Fibroblast of upper back skin (primary cell): Measurements from ENCODE around the gene ELK4.

Experiments
- DNase-seq: peaks from one replicate; pipeline ENCODE4 v3.0.0-alpha.2; 2013

Gene ELK4

GRCh38 chr1:205593967-205594366, 37.8 kb downstream of the ELK4 start:
- DNase-seq: no peak

- no peak for DNase-seq
These were observed 38.3 kb downstream of the ELK4 start for GRCh38 chr1:205593532-205593931.

DNA sequence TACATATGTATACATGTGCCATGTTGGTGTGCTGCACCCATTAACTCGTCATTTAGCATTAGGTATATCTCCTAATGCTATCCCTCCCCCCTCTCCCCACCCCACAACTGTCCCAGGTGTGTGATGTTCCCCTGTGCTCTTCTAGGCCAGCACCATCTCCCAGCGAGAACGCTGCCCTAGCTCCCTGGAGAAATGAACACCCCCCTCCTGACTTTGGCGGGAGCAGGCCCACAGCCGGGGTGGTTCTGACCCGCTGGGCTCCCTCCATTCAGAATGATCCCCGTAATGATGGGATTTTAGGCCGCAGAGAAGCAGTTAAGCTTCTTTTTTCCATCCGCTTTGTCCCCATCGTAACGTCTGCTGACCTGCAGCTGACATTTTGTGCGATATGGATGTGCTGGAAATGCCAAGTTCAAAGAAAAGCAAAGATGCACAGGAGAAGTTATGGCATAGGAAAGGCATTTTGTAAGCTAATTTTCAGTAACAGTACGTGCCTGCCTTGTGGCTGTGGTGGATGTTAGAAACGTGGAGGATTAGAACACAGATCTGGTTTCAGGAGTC, 39.3 kb downstream of the ELK4 start:
- no peak for DNase-seq

DNA sequence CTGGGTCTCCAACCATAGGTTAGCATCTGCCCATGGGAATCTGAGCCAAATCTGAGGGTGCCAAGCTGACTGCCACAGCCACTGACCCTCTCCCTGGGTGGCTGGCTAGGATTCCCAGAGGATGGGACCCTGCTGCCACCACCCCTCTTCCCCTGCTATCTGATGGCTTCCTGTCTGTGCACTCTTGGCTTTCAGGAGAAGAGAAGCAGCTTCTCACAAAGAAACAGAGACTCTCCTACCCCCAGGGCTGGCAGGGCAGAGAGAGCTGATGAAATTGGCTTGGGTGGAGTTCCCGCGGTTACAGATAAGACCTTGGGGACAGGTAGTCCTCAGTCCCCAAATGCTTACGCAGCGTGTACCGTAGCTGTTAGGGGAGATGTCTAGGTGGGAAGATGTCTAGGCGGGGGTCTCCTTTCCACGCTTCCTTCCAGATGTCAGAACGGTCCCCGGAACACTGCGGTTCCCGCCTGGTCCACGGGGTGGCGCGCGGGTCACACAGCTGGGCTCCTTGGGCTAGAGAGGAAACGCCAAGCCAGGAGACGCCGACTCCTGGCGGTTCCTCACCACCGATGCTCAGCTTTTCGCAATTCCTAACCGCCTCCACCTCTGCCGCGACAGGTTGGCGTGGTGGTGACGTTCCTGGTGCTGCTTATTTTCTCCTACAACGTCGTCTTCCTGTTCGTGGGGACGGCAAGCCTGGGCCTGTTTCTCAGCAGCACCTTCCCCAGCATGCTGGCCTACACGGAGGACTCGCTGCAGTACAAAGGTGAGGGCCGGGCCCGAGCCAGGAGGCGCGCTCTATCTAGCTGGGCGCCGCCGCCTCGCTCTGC, 40.1 kb downstream of the ELK4 start:
- DNase-seq: peak; percentile 71

- DNase-seq: no peak
These were observed 40.9 kb downstream of the ELK4 start for GRCh38 chr1:205590777-205591513.

DNA sequence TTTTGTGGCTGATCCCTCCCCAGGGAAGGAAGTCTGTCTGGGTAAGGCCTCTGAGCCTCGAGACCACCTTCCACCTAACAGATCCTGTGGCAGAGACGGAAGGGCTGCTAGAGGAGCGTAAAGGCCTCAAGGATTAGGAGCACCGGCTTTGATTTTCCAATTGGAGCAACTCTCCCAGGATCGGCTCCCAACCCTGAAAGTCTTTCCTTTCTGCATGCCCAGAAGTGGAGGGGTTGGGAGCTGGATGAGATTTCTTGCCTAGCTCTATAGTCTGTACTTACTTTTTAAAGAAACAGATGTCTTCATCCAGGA, 41.4 kb downstream of the ELK4 start:
- DNase-seq: no peak

DNA sequence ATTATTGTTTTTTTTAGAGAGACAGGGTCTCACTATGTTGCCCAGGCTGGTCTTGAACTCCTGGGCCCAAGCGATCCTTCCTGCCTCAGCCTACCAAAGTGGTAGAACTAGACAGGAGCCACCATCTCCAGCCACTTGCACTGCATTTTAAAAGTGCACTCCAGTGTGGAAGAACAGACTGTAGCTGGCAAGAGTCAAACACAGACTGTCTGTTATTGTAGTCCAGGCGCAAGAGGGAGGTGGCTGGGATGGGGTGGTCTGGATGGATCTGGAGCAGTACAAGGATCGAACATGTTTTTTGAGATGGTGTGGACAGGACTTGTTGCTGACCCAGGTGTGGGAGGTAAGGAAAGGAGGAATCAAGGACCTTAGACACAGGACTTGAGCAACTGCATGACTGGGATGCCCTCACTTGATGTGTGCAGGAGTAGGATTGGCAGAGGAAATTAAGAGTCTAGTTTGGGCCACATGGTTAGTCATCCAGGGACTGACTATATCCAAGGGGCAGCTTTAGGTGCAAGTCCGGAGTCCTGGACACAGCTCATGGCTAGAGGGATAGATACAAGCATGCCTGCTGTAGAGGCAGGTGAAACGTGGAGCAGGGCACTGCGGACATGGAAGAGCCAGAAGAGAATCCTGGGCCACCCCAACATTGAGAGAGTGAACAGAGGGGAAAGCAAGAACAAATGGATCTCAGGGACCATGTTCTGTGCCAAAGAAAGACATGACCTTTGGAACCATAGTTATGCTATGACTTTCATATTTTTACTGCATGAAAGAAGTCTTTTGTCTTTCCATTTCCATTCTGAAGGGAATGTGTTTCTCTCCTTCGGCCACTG, 42.0 kb downstream of the ELK4 start:
- DNase-seq: no peak

DNA sequence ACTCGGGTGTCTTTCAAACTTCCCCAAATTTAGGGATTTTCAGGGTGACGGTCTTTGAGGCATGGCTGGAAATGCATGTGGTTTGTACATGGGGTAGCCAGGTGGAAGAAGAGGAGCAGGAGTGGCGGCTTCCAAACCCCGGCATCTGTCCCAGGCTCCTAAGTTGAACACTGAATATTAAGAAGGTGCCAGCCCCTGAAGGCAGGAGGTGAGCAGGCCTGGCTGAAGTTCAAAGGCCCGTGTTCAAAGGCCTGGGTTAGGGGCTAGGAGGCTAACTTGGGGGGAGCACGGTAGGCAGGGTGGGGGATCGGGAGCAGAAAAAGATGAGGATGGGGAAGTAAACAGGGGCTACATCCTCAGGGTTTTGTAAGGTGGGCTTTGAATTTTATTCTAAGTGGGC, 42.8 kb downstream of the ELK4 start:
- DNase-seq: no peak

DNA sequence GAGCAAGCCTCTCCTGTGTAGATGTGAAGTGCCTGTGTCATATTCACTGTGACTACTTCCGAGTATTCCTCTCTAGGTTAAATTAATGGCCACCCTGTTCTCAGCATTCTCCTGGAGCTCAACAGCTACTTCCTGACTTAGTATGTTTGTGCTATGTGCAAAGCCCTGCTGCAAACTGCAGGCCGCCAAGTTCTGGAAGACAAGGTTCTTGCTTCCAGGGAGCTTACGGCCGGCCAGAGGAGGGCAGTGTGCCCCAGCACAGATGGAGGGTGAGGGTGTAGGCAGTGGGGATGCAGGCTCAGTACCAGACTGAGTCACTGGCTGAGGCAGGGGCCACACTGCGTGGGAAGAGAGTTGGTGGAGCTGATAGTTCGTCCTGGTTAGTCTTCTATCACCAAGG, 43.2 kb downstream of the ELK4 start:
- DNase-seq: peak; percentile 46

DNA sequence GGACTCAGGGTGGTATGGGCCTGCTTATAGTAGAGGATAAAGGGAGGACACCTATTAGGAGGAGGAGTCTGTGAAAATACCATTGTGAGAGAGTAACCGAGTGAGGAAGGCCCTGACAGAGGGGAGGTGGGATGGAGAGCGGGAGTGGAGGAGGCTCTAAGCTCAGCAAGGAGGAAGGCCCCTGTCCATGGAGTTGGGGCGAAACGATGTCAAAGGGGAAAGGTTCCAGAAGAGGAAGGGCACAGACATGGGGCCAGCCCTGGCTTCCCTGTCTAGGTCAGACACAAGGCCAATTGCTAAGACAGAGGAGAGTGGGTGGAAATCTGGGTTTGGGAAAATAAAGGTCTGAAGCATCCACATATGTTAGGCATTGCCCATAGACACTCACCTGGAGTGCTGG, 44.2 kb downstream of the ELK4 start:
- no peak for DNase-seq

DNA sequence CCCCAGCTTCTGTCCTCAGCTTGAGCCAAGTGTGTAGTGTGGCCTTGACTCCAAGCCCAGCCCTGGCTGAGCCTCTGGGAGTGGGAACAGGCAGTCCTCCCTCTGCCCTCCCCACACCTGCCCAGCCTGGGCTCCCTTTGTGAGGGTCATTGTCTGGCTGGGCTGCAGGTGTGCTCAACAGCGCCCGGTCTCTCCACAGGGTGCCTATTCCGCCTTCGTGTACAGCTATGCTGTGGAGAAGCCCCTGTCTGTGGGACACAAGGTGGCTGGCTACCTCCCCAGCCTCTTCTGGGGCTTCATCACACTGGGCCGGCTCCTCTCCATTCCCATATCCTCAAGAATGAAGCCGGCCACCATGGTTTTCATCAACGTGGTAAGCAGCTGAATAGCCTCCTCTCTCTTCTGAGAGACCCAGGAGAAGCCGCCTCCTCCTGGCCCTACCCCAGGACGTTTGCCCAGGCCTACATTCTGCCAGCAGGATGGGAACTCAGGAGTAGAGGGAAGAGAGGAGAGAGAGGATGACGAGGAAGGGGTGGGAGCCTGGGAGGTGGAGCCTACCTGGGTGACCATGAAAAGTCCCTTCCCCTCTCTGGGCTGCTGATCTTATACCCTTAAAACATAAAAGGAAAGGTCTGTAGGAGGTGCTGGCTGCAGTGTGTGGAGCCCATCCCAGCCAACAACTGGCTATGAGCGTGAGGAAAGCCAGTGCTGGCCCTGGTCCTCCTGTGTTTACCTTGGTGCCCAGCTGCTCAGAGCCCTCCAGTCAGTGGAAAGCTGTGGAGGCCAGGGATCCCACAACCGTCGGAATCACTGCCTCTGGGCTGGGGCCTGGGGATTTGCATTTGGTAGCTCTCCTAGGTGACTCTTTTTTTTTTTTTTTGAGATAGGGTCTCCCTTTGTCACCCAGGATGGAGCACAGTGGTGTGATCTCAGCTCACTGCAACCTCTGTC, 45.7 kb downstream of the ELK4 start:
- no peak for DNase-seq

DNA sequence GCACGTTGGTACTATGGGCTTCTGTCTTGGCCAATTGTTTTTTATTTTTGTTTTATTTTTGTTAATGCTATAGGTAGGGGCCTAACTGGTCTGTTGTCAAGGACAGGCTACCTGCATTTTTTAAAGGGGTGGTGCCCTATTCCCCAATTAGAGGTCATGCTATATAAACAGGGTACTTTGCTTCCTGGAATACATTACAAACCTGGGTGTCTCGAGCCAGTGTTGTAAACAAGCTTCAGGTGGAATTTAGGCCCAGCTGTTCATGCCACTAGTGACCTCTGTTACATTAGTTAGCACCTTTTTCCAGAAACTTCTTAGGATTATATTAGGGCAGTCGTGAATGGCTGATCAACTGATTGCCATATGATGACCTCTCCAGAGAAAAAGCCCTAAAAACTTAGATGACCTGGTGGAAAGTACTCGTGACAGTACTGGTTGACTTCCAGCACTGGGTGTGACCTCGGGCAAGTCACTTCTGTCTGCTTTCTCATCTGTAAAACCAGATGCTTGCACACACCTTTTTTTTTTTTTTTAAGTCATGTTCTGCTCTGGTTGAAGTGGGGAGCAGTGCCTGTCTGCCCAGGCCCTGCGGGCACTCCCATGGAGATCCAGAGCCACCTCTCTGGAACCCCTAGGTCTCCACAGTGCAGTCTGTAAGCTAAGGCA, 46.5 kb downstream of the ELK4 start:
- DNase-seq: no peak

DNA sequence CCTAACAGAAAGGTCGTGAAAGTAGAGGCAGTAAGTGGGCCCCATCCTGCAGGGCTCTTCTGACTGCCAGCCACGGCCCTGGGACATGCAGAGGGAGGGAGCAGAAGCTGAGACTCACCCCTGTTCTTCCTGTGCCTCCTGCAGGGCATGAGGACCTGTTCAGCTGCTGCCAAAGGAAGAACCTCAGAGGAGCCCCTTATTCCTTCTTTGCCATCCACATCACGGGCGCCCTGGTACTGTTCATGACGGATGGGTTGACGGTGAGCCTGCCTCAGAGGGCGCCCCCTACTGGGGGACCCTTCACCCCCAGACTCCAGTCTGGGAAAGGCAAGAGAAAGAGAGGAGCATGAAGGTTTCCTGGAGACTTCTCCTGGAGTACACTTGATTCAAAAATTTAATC, 47.1 kb downstream of the ELK4 start:
- no peak for DNase-seq

DNA sequence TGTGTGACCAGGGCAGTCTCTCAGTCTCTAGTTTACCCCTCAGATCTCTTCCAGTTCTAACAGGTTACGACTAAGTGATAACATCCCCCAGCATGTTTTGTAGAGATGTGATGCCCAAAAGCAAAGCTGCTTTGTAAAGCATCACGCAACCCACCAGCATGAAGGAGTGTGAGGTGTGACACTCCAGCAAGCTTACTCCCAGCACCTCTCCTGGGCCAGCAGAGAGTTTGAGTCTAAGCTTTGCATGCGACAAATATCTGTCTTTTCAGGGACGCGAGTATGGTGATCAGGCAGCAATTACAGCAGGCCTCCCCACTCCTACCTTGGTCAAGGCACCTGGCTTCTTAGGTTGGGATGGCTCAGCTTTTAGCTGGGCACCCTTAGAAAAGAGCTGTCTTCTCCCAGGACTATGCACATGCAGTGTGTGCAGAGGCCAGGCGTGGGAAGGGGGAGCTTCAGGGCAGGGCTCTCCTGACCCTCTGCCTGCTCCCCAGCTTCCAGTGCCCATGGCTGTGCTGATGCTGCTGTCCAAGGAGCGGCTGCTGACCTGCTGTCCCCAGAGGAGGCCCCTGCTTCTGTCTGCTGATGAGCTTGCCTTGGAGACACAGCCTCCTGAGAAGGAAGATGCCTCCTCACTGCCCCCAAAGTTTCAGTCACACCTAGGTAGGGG, 48.2 kb downstream of the ELK4 start:
- no peak for DNase-seq

DNA sequence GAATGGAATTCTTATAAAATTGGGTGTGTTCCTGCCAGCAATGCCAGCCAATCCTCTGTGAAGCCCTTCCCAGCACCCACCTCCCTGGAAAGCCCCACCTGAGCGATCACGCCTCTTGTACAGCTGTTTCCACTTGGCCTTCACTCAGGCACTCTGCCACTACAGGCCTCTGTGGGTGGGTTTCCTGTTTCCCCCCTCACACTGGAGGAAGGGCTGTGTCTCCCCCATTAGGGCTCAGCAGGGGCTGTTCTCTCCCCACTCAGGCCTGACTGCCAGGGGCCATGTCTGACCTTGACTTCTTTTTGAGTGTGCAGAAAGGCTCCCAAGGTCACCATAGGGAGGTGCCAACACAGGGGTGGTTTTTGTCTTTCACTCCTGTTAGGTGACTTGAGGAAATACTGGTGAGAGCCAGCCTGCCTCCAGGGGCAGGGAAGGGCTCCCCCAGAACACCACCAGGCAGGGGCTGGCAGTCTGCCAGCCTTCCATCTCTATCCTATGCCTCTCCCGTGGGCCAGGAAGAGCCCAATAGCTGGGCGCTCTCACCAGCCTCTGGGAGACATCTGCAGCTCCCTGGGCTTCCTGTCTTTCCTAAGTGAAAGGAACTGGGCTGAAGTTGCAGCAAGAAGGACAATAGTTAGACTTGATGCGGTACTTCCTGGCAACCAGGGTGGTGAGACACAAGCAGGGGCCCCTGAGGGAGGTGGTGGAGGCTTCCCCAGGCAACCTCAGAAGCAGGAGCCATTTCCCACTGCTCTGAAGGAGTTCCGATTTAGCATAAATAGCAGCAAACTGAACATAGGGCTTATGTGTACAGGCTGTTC, 49.1 kb downstream of the ELK4 start:
- no peak for DNase-seq

DNA sequence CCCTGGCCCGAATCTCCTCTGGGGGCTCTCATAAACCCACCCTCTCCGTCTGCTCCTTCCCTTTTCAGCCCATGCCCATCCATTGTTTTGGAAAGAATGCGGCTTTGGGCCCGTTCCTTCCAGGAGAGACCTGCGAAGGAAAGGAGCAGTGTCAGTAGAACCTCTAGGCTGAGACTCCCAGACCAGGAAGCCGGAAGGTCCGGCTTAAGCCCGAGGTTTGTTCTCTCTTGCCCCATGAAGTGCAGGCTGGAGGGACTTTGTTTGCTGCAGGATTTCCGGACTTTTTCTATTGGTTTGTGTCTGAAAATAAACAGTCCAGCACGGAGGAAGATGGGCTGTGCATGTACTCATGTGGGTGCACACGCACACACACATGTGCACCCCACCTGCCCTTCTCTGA, 49.8 kb downstream of the ELK4 start:
- no peak for DNase-seq

DNA sequence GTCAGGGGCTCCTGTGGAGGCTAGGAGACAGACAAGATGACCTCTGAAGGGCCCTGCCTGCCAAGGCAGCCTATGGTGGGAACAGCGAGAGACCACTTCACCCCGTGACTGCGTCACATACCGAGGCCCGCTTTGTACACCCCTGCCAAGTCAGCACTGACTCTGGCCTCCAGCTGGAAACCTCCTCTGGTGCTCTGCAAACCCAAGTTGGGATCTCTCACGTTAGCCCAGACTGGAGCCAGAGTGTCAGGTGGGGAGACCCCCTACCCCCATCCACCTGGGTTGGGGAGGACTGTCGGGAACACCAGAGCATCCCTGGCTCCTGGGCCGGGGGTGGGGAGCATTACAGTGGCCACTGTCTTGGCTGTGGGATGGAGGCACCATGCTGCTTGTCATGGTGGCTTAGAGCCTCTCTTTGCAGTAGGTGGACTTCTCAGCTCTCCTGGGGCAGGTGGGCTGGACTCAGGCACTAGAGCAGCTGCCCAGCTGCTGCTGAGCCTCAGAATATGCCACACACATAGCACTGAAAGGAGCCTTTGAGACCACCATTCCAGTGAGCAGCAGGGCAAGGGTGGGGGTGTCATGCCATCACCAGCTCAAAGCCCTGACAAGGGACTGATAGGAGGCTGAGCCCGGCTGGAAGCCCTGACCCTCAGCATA, 50.4 kb downstream of the ELK4 start:
- DNase-seq: no peak

GRCh38 chr1:205580923-205581180, 51.0 kb downstream of the ELK4 start:
- DNase-seq: no peak

GRCh38 chr1:205580140-205580922, 51.5 kb downstream of the ELK4 start:
- no peak for DNase-seq
